DLD1 (cell line): ENCODE results near the gene SPP1.
"Not testable (repeated sequence)": the region's sequence is repeated elsewhere in the genome, so short reads cannot be mapped to it uniquely, and the experiment has no call there.

Experiments
- in situ Hi-C: cut with HindIII; loops from 2 replicates; pipeline ENCODE4 v1.10.0; 2017; ENCODE audit warnings: low sequenced_read_pairs

Gene SPP1

DNA sequence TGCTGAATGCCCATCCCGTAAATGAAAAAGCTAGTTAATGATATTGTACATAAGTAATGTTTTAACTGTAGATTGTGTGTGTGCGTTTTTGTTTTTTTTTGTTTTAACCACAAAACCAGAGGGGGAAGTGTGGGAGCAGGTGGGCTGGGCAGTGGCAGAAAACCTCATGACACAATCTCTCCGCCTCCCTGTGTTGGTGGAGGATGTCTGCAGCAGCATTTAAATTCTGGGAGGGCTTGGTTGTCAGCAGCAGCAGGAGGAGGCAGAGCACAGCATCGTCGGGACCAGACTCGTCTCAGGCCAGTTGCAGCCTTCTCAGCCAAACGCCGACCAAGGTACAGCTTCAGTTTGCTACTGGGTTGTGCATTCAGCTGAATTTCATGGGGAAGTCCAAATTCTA is at the start of gene SPP1:
TSS of gene SPP1 (plus strand) at position 249 of the 400 bp plus-strand sequence. CDS start 1,182 bp downstream, outside the sequence.
- in situ Hi-C loops, result loop anchor here (25.0 kb wide), 1 partner anchor 288 kb away; no protein-coding TSS in a partner anchor

DNA sequence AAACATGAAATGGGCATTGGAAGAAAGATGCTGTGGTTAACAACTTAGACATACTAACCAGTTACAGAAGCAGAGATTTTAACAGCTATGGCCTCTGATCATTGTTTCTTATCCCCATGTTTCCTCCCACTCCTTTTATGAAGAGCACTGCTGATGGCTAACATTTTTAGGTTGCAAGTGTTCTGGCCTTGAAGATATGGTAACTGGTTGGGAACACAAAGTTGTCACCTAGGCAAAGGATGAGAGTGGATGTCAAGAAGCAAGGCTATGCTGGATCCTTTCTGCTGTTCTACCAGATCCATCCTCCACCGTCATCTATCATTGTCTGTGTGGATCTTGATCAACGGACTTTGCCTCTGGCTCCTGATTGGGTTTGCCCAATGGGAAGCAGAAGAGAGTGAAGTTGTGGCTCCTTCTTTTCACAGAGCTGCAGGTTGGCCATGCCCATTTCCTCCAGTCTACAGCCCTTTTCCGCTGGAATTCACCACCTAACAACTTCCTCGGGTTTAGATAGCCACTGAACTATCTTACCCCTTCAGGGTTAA is 48.9 kb upstream of the SPP1 start:
- in situ Hi-C loops, result no loop called here

GRCh38 chr4:87930629-87931028 is 44.9 kb upstream of the SPP1 start:
- in situ Hi-C loops, result no loop called here

DNA sequence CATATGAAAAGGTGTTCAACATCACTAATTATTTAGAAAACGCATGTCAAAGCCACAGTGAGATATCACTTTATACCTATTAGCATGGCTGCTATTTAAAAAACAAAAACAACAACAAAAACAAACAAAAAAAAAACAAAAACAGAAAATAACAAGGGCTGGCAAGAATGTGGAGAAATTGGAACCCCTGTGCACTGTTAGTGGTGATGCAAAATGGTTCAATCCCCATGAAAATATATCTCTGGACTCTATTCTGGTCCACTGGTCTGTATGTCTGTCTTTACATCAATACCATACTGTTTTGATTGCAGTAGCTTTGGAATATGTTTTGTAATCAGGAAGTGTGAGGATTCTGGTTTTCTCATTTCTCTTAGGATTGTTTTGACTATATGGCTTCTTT is 43.6 kb upstream of the SPP1 start:
- in situ Hi-C loops, result no loop called here

DNA sequence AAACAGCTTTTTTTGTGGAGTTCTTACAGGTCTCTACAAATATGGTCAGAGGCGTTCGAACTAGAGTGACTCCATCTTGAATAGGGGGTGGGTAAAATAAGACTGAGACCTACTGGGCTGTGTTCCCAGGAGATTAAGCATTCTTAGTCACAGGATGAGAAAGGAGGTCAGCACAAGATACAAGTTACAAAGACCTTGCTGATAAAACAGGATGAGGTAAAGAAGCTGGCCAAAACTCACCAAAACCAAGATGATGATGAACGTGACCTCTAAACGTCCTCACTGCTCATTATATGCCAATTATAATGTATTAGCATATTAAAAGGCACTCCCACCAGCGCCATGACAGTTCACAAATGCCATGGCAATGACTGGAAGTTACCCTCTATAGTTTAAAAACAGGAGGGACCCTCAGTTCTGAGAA is 42.8 kb upstream of the SPP1 start:
- in situ Hi-C loops, result no loop called here

- in situ Hi-C loops, result no loop called here
Observed at GRCh38 chr4:87933337-87933736, 42.2 kb upstream of the SPP1 start.

GRCh38 chr4:87934157-87934704 is 41.3 kb upstream of the SPP1 start:
- in situ Hi-C loops, result no loop called here

GRCh38 chr4:87934973-87935372 is 40.5 kb upstream of the SPP1 start:
- in situ Hi-C loops, result no loop called here

- in situ Hi-C loops, result not testable (repeated sequence)
Observed at GRCh38 chr4:87935954-87936353, 39.6 kb upstream of the SPP1 start.

DNA sequence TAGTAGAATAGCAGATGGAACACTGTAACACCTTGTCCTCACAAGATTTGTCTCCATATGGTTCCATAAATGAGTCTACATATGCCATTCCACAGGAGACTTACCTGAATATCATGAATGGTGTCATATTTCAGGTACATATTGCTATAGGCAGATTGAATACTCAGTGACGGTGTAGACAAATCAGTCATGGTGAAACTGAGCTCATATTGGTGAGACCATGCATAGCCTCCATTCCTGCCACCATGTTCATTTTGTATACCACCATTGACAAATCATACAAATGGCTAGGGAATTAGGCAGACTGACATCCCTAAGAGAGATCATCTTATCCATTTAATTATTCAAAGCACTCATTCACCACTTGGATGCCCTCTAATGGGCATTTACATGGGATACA is 38.0 kb upstream of the SPP1 start:
- in situ Hi-C loops, result no loop called here

- in situ Hi-C loops, result no loop called here
Observed at GRCh38 chr4:87938746-87939145, 36.8 kb upstream of the SPP1 start.

DNA sequence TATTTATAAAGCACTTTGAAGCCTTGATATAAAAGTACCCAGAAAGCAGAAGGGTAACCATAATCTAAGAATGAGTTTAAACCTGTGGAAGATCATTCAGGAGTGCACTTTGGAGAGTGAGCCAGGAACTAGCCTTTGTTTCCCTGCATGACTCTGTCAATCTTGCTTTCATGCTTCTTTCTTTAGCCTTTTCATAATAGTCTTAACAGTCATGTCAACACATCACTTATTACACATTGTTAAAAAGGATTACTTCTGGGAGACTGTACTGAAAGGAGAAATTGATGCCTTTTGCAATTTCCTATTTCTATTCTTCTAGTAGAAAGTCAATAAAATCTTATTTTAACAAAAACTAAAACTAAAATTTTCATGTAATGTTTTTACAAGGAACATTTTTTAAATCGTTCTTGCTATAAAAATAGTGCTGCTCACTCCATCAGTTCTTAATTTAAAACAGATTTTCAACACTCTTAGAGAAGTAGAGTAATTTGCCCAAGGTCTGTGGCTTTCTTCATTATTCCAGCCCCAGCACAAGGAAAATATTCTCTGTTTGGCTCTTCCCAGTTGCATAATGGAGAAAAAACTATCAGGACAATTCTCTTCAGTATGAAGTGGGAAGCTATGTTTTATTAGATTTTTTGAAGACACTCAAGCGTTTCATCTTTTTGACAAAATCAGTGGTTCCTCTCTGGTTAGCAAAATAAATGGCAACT is 35.4 kb upstream of the SPP1 start:
- in situ Hi-C loops, result no loop called here

GRCh38 chr4:87940809-87941208 is 34.7 kb upstream of the SPP1 start:
- in situ Hi-C loops, result not testable (repeated sequence)

DNA sequence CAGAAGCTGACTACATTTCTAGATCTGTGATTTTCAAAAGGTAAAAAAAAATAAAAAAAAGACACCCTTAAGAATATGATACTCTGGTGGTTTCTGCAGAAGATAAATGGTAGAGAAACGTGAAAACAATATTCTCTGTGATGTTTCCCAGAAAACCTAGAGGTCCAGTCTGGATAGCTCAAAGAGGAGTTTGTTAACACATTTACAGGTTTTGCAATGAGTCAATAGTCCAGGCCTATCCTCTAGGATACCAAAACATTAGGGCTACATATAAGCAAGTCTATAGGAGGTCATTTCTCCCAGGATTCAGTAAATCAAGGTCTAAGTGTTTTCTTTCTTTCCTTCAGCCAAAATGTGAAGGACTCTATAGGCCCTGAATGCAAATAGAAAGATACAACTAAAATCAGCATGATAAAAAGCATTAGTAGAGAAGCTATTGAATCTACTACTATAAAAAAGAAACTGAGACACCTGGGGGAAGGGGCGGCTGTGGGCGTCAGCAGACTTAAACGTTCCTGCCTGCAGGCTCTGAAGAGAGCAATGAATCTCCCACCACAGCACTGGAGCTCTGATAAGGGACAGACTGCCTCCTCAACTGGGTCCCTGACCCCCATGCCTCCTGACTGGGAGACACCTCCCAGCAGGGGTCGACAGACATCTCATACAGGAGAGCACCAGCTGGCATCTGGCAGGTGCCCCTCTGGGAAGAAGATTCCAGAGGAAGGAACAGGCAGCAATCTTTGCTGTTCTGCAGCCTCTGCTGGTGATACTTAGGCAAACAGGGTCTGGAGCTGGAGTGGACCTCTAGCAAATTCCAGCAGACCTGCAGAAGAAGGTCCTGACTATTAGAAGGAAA is 33.7 kb upstream of the SPP1 start:
- in situ Hi-C loops, result no loop called here

- in situ Hi-C loops, result no loop called here
Observed at GRCh38 chr4:87943660-87944149, 31.8 kb upstream of the SPP1 start.

DNA sequence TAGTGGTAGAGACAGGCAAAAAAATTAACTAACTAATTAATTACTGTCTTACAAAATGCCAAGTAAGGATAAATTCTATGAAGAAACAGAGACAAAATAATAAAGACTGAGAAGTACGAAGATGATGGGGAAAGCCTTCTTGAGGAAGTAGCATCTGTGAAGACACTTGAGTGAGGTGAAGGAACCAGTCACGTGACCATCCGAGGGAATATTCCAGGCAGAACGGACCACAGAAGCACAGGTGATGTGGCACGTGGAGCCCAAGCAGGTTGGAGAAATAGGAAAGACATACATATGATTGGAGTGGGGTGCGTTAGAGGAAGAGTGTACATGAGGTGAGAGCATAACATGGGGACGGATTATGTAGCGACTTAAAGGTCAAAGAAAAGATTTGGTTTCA is 30.5 kb upstream of the SPP1 start:
- in situ Hi-C loops, result no loop called here

GRCh38 chr4:87946766-87947165 is 28.7 kb upstream of the SPP1 start:
- in situ Hi-C loops, result no loop called here

GRCh38 chr4:87947381-87948160 is 27.9 kb upstream of the SPP1 start:
- in situ Hi-C loops, result no loop called here

GRCh38 chr4:87949961-87950360 is 25.6 kb upstream of the SPP1 start:
- in situ Hi-C loops, result loop anchor here (25.0 kb wide), 1 partner anchor 88 kb away; no protein-coding TSS in a partner anchor

GRCh38 chr4:87950493-87950892 is 25.0 kb upstream of the SPP1 start:
- in situ Hi-C loops, result loop anchor here (25.0 kb wide), 1 partner anchor 88 kb away; no protein-coding TSS in a partner anchor
